GM12873 (cell line): Measurements from ENCODE around the gene SLC8B1.

Experiments
- CTCF ChIP-seq: IDR thresholded peaks from 2 replicates; pipeline ENCODE4 v1.5.1; 2012; ENCODE audit warnings: low read depth, mild to moderate bottlenecking, moderate library complexity, low read length, control low read depth; ENCODE audit not compliant: insufficient read depth; ENCODE audit errors: missing control alignments

Gene SLC8B1

GRCh38 chr12:113372371-113372770, 37.5 kb upstream of the SLC8B1 start:
- no peak for TF ChIP-seq CTCF

- no peak for TF ChIP-seq CTCF
These were observed 36.9 kb upstream of the SLC8B1 start for GRCh38 chr12:113371808-113372207.

GRCh38 chr12:113370923-113371682, 36.2 kb upstream of the SLC8B1 start:
- TF ChIP-seq CTCF: no peak

GRCh38 chr12:113369391-113369985, 34.6 kb upstream of the SLC8B1 start:
- no peak for TF ChIP-seq CTCF

GRCh38 chr12:113368331-113368730, 33.4 kb upstream of the SLC8B1 start:
- TF ChIP-seq CTCF: no peak

- no peak for TF ChIP-seq CTCF
These were observed 31.9 kb upstream of the SLC8B1 start for GRCh38 chr12:113366827-113367226.

GRCh38 chr12:113365639-113366395, 30.9 kb upstream of the SLC8B1 start:
- TF ChIP-seq CTCF: no peak
